Measurements from ENCODE around the gene MIER1.
"Not testable (repeated sequence)": the region's sequence is repeated elsewhere in the genome, so short reads cannot be mapped to it uniquely, and the experiment has no call there.

Gene MIER1

DNA sequence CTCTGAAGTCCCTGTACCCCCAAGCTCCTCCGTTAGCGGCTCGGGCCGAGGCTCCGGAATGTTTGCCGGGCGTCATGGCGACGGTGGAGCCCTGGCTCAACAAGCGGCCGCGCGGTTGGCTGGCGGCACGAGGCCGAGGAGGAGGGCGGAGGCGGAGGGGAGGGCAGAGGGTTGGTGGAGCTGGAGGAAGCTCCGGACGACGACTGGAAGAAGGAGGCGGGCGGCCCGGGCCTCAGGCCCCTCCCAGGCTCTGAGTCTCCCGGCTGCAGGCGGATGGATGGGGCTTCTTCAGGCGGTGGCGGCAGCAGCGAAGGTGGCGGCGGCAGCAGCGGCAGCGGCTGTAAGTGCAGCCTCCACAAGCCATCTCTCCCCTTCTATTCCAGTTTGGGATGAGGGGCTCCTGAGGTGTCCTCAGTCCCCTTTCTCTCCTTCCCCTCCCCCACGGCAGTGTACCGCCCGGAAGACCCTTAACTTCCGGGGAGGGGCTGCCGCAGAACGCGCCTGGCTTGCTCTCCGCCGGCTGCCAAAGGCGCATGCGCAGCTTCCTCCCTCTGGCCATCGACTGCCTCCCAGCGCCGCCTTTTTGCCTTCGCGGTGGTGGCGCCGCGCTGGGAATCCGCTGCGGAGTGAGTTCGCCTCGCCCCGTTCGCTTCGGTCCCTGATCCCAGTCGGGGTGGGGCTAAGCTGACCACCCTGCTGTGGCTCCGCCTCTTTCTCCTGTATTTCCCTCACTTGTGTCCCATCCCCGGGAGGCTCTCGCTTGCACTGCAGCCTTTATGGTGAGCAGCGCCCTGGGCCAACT is at the start of gene MIER1, which contains the start of gene DNAI4:
Gene MIER1, plus strand, starts transcription at position 235 of the 802 bp plus-strand sequence. Its CDS starts 39 bp downstream, at position 274.
Gene DNAI4, minus strand, starts transcription at position 101 of the 802 bp plus-strand sequence. Its CDS starts 25 bp downstream, at position 76.
- peak; percentile 99 for DNase-seq

GRCh38 chr1:66876664-66877063 is 48.1 kb upstream of the MIER1 start:
- DNase-seq = no peak

GRCh38 chr1:66889030-66889429 is 35.8 kb upstream of the MIER1 start:
- DNase-seq = no peak

DNA sequence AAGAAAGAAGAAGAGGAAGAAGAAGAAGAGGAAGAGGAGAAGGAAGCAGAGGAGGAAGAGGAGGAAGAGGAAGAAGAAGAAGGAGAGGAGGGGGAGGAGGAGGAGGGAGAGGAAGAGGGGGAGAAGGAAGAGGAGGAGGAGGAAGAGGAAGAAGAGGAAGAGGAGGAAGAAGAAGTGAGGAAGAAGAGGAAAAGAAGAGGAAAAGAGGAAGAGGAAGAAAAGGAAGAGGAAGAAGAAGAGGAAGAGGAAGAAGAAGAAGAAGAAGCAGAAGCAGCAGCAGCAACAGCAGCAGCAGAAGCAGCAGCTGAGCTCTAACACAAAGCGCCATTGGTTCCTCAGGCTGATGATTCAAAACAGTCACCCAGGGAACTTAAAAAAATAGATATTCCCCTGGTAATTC is 34.2 kb upstream of the MIER1 start:
- DNase-seq = no peak

GRCh38 chr1:66893712-66894111 is 31.1 kb upstream of the MIER1 start:
- no peak for DNase-seq

DNA sequence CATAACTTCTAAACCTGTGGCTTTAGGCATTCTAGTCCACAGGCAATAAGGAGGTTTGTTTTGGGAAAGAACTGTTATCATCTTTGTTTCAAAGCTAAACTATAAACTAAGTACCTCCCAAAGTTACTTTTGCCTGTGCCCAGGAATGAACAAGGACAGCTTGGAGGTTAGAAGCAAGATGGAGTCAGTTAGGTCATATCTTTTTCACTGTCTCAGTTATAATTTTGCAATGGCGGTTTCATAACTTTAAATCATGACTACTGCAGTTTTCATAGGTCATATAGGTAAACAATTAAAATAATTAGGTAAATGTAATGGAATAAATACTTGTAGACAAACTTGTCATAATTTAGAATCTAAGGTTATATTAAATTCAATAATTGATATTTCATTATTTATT is 9.6 kb upstream of the MIER1 start:
- not testable (repeated sequence) for DNase-seq

DNA sequence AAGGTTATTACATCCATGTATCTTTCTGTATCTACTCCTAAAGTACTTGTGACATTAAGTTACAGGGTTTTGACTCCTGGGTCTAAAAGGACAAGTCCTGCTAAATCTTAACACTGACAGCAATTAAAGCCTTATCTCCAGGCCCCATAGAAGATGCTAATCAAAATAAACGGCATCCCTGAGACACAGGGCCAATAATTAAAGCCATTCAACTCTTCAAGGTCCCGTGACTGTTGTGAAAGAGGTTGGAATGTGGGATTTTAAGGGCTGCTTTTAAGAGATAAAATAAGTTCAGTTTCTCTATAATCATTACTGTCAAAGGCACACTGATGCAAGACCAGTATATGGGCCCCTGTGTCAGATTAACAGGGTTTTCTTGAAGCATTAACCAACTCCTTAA is 8.5 kb upstream of the MIER1 start:
- no peak for DNase-seq

DNA sequence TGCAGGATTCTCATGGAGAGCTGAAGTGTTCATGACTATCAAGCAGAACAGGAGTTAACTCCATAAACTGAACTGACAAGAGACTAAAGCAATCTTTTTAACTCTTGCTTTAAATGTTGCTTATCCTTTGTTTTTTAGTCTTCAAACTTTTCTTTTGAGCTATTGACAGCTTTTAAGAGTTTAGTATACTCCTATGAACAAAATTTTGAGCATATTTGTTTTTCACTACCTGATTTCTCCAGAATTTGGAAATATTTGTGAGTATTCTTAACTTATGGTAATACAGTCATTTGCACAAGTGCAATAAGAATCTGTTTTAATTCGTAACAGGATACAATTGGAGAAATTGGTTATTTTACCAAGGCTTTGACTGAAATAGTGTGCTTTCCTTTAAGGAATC is 7.3 kb upstream of the MIER1 start:
- no peak for DNase-seq

DNA sequence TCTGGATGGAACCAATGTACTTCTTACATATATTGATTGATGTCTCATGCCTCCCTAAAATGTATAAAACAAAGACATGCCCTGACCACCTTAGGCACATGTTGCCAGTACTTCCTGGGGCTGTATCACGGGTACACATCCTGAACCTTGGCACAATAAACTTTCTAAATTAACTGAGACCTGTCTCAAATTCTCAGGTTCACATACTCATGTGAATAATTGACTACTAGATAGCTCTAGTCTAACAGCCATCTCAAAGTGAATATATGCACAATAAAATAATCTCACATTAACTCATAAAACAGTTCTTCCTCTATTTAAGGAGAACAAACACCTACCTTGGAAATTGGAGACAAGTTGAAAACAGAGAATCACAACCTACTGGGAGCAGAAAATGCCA is 5.7 kb upstream of the MIER1 start:
- DNase-seq = no peak

- no peak for DNase-seq
Measured at GRCh38 chr1:66919828-66920227, 5.0 kb upstream of the MIER1 start.

GRCh38 chr1:66920543-66920942 is 4.2 kb upstream of the MIER1 start:
- DNase-seq = no peak

- no peak for DNase-seq
Measured at GRCh38 chr1:66925558-66925910, 744 bp downstream of the MIER1 start.

DNA sequence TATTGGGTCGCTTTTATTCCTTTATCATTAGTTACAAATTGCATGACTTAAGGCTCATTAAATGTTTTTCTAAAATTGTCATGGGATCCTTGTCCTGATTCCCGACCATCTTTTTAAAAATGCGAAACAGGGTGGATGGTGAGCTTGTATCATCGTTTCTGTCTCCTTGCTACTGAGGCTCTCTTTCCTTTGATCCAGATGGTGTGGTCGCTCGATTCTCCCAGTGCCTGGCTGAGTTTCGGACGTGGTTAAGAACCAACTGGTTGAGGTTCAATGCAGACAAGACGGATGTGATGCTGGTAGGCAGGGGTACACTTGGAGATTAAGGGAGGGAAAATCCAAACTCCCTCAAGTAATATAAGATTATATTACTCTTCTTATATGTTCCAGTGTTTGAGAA is 1.2 kb downstream of the MIER1 start:
- peak; percentile 59 for DNase-seq

- no peak for DNase-seq
Measured at GRCh38 chr1:66927528-66927927, 2.7 kb downstream of the MIER1 start.

DNA sequence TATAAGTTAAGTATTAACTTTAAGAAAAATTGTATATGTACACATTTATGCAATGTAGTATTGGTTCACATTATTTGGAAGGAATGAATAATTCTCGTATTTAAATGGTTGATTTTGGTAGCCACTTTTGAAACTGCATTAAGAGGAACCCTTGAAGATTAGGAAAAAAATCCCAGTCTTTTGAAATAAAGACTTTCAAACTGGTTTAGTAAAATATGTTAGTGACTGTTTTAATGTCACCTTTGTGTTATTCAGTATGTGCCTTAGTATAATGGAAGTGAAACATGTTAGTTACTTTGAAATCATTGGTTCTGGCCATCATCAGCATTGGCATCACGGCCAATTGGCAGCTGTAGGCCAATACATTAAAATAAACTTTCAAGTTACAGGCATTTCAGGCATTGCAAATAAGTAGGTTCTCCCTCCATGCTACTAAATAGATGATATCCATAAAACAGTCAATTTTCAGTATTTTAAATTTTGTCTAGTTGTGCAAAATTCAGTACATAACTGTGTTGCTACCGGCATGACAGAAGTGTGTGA is 4.4 kb downstream of the MIER1 start:
- DNase-seq = no peak

GRCh38 chr1:66929691-66929998 is 4.9 kb downstream of the MIER1 start:
- DNase-seq = no peak

DNA sequence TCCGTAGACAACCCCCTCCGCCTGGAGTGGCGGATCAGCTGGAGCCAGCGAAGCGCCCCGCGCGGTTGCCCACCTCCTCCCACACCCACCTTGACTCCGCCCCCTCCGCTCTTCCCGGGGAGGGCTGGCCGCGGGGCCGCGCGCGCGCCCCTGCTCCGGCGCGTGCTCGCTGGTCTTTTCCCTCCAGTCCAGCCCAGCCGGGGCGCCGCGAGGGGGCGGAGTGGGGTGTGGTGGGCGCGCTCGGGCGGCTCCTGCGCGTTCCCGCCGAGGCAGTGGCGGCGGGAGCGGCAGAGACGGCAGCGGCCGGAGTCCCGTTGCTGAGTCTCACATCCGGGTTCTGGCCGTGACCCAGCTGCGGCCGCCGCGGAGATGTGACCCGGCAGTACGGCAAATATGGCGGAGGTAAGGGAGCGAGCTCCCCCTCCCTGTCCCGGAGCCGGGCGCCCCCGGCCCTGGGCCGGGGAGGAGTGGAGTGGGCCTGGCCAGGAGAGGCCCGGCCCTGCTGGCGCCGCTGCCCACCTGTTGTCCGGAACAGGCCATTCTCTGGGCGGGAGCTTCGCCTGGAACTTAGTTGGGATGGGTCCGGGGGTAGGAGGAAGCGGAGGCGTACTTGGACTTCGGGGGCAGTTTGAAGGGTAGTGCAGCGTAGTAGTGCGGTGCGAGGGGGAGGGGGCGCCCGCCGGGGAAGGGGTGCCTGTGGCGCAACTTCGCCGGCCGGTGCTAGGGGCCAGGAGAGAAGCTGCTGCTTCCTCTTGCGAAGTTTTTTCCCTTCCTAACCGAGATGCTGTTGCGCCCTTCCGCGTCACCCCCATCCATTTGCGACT is 5.4 kb downstream of the MIER1 start:
- DNase-seq = peak; percentile 98

- DNase-seq = no peak
Measured at GRCh38 chr1:66930823-66931174, 6.0 kb downstream of the MIER1 start.

DNA sequence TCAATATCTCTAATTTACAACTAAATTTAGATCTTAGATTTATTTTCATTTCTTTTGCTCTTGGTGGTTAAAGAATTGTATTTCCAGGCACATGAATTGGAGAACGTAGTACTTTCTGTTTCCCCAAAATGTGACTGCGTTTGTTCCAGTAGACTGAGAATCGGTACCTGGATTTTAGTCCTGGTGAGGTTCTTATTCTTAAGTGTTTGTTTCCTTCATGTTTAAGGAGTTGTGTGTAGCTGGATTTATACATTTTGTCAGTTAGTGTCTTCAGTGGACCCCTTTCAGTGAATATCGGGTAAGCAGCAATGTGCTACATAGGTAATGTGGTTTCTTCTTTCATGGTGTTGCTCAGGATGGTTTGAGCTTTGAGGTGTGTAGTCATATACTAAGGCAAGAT is 6.8 kb downstream of the MIER1 start:
- no peak for DNase-seq

DNA sequence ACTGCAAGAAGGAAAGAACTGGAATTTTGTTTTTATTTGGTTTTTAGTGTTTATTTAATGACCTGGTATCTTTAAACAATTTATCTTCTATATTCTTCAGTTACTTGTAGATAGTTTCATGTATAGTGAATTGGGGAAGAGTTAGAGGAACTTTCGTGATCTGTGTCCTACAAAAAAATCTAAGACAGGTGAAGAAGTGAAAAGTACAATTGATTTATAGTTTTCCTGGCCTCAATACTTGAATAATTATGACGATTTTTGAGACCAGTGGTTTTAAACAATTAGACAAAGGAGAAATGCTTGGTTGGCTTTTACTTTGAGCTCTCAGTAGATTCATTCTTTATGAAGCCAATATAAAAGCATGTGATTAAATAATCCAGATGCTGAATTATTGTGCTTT is 7.5 kb downstream of the MIER1 start:
- no peak for DNase-seq

- no peak for DNase-seq
Measured at GRCh38 chr1:66933887-66934700, 9.3 kb downstream of the MIER1 start.

GRCh38 chr1:66937529-66938234 is 12.9 kb downstream of the MIER1 start:
- DNase-seq = no peak

- DNase-seq = no peak
Measured at GRCh38 chr1:66938613-66939012, 13.8 kb downstream of the MIER1 start.

Data from islet precursor cell (in vitro differentiated cells).